Activated naive CD4-positive, alpha-beta T cell treated with anti-CD3 and anti-CD28 coated beads, Interleukin-2, amount 50 U/mL, for 16 hours (primary cell): ENCODE results near the gene MAP1B.

Experiments used
- DNase-seq: peaks from one replicate; pipeline ENCODE4 v3.0.0-alpha.2; 2020

MAP1B gene

GRCh38 chr5:72256536-72256935 is 149.3 kb downstream of the MAP1B start:
- no peak for DNase-seq
